Activated CD4-positive, alpha-beta T cell treated with anti-CD3 and anti-CD28 coated beads, Interleukin-2, Interleukin-6, amounts not matched to agents 100 ng/mL and 50 ng/mL, durations not matched to agents 16 hours and 8 hours (primary cell): Measurements from ENCODE around the gene GOLT1B.

Source experiments
- DNase-seq: peaks from one replicate; pipeline ENCODE4 v3.0.0-alpha.2; 2020

The GOLT1B gene

GRCh38 chr12:21526053-21526452, 24.5 kb downstream of the GOLT1B start, which contains the start of gene SPX:
TSS of gene SPX (plus strand) at chr12:21526296. CDS start at chr12:21526473, 177 bp downstream.
- DNase-seq: no peak

GRCh38 chr12:21526721-21527345, 25.2 kb downstream of the GOLT1B start:
- DNase-seq: no peak

- DNase-seq: peak; percentile 77
These were observed 26.0 kb downstream of the GOLT1B start for GRCh38 chr12:21527451-21528180.

DNA sequence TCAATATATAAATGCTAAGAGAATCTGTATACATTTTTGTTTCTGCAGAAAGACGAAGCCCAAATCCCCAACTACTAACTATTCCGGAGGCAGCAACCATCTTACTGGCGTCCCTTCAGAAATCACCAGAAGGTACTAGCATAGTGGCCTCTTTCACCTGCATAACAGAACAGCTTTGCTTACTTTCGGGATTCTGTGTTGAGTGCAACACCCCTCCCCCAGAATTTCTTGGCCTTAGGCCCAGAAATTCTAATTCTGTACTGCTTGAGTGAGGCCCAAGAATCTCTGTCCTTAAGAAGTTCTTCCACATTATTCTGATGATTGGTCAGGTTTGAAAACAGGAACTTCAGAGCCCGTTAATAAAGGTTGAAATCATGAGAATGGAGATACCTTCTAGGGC, 27.4 kb downstream of the GOLT1B start:
- DNase-seq: no peak

DNA sequence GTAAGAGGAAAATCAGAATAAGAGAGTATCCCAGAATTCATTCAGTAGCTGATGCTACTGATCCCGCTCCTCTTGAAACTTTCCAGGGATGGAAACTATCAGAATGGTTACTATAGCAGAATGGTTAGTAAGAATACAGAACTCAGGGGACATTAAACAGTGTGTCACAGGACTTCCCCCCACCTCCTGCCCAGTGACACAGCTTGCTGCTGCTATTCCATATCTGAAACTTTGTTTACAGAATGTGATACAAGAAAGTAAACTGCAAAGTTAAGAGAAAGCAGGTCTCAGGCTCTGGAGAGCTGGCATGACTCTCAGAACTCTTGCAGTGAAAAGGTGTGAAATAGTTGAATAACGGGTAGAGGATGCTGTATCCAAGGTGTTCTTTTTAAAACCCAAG, 27.9 kb downstream of the GOLT1B start:
- no peak for DNase-seq

- no peak for DNase-seq
These were observed 36.6 kb downstream of the GOLT1B start for GRCh38 chr12:21538061-21538653.

GRCh38 chr12:21539797-21540196, 38.2 kb downstream of the GOLT1B start:
- peak; percentile 48 for DNase-seq

GRCh38 chr12:21541773-21542172, 40.2 kb downstream of the GOLT1B start:
- no peak for DNase-seq

- DNase-seq: no peak
These were observed 40.8 kb downstream of the GOLT1B start for GRCh38 chr12:21542403-21542802.

GRCh38 chr12:21543151-21543550, 41.6 kb downstream of the GOLT1B start:
- DNase-seq: no peak

DNA sequence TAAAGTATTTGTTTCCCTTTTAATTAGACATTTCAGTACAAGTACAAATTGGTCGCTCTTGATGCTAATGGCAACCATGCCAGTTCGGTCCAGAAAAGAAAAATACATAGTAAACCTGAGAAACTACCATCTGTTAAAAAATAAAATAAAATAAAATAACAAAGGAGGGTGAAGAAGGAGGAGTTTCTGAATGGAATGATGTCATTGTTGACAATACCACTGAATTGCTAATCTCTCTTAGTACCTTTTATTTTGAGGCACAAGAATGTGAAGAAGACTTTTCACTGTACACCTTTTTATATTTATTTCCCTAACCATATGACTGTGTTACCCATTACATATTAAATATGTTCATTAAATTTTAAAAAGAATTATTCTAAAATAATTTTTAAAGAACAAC, 44.0 kb downstream of the GOLT1B start:
- no peak for DNase-seq

- DNase-seq: no peak
These were observed 45.1 kb downstream of the GOLT1B start for GRCh38 chr12:21546716-21547115.

DNA sequence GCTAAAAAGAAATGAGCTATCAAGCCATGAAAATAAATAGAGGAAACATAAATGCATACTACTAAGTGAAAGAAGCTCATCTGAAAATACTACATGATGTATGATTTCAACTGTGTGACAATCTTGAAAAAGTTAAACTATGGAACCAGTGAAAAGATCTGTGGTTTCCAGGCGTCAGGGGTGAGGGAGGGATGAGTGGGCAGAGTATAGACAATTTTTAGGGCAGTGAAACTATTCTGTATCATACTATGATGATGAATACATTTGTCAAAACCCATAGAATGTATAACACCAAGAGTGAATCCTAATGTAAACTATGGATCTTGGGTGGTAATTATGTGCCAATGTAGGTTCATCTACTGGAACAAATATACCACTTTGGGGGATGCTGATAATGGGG, 45.8 kb downstream of the GOLT1B start:
- DNase-seq: no peak

DNA sequence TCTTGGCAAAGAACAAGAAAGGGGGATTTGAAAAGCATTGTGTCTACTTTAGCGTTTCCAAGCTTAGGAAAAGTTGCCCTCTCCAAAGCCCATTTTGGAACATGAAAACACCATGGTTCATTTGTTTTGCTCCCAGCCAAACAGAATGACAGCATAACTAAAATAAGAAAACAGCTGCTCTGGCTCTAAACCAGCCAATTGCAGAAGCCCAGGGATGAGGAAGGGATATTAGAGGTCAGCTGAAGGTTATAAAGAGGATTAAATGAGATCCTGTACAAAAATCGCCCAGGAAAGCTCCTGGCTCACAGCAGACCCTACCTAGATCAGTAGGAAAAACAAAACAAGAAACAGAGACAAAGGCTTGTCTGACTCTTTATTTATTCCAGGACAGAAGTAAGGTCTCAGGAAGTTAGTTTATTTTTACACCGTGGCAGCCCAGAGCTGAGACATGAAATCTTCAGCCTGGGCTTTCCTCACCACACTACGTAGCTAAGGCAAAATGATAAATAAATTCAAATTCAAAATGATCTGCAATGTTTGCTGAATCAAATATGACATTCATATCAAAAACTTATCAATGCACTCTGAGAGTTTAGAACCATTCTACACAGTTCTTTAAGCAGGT, 50.4 kb downstream of the GOLT1B start:
- no peak for DNase-seq

- no peak for DNase-seq
These were observed 51.2 kb downstream of the GOLT1B start for GRCh38 chr12:21552635-21553328.

GRCh38 chr12:21553329-21553675, 51.7 kb downstream of the GOLT1B start:
- no peak for DNase-seq

DNA sequence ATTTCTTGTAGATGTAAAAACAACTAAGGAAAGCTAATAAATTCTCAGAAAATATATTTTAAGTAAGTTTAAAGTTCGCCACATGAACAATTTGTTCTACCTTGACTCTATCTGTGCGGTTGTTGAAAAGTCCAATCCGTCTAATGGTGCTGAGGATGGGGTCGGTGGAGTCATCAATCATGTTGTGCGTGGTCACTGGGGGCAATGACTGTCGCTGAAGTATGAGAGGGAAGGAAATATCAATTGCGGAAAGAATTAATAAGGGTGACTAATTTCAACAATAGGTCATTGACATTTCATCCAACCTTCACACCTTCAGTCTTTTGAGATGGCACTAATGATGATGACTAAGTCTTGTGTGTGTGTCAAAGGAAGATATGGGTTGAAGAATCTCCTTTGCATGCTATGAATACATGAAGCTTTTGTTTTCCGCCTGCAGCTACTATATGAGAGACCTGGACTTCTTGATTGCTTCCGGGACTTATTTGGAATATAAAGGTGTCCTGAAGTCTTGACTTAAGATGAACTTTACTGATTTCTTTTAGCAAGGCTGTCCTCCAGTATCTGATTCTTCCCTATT, 56.6 kb downstream of the GOLT1B start:
- no peak for DNase-seq

DNA sequence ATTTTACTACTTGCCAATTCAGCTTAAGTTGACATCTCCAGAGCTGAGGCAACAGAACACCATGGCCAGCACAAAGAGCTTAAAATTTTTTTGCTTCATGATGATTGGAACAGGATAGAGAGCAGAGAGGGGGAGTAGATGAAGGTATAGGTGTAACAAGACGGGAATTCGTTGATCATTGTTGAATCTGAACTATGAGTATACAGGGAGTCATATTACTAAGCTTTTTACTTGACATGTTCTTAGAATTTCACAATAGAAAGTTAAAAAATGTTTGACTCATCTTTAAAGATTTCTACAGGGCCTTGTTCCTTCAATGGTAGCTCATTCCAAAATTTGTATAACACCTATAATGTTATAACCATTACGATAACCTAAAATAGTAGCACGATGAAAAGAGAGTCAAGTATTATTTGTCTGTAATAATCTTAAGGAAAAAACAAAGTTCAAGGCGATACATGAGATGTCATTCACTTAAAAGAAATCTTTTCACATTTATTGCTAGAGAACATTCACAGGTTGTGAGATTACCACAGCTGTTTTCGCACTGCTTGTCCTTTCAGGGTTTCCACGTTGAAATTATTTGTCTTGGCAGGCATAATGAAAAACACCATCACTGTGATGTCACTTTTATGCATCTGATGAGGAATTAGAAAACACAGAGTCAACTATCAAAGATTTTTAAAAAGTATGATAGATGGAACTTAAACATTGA, 58.4 kb downstream of the GOLT1B start:
- DNase-seq: peak; percentile 43

DNA sequence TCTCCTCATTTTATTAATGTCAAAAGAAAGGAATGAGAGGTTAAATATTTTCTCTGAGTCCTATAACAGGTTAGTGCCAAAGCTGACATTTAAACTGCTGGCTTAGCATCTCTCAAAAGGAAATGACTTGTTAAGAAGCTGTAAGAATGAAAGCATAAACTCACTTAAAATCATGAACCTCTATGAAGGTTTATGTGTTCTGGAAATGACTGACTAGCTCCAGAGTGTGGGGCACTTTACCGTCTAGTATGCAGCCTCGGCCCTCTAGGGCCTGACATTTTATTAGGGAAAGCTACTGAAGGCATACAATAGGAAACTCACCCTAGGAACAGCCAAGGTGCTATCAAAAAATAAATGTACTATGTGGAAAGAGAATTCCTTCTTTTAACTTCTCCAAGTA, 59.6 kb downstream of the GOLT1B start:
- peak; percentile 56 for DNase-seq

DNA sequence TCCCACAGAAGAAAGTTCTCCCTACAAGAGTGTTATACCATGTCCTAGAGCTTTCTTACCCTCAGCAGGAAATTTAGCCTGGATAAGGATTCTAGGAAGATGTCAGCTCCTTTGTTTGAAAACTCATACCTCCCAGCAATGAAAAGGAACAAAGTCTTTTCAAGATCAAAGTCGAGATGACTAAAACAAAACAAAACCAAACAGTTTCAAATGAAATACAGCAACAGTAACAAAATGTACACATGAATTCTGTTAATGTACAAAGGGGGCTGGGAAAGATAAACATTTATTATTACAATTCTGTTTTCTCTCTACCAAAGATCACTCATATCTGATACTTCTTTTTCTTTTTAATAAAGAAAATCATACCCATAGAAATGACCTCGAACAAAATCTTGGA, 61.3 kb downstream of the GOLT1B start:
- no peak for DNase-seq

- DNase-seq: no peak
These were observed 64.8 kb downstream of the GOLT1B start for GRCh38 chr12:21566223-21566906.
